Stimulated activated CD8-positive, alpha-beta memory T cell treated with anti-CD3 and anti-CD28 coated beads, Interleukin-7, amount 100 ng/mL, for 1 hour (primary cell): ENCODE results near the gene PARD3.

Experiments
- DNase-seq, 2 donors: peaks; one replicate each; pipeline ENCODE4 v3.0.0-alpha.2; 2020; ENCODE audit warnings: low read depth in 2 of 2

PARD3 gene

GRCh38 chr10:34219753-34220548 lies 595.1 kb downstream of the PARD3 start:
- no peak for DNase-seq

- no peak for DNase-seq
Observed at GRCh38 chr10:34217524-34217923, 597.6 kb downstream of the PARD3 start.

GRCh38 chr10:34216348-34216945 lies 598.6 kb downstream of the PARD3 start:
- DNase-seq: no peak

GRCh38 chr10:34213805-34214197 lies 601.3 kb downstream of the PARD3 start:
- DNase-seq: no peak

DNA sequence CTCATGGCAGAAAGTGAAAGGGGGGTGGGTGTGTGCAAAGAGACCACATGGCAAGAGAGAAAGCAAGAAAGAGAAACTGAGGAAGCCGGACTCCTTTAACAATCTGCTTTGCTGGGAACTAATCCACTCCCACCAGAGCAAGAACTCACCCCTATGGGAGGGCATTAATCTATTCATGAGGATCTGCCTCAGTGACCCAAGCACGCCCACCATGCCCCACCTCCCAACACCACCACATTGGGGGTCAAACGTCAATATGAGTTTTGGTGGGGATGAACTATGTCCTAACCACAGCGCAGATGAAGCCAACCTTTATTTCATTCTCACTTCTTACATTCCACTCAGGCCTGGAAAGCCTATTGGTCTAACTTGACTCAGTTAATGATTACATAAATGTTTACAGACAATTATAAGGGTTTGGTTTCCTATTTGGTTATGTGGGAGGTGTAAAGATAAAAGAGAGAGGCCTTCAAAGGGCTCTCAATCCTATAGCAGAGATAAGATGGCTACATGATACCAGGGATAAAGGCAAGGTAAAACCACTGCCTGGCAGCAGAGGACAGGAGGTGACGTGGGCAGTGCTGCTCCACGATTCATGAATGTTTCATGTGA lies 601.8 kb downstream of the PARD3 start:
- no peak for DNase-seq

GRCh38 chr10:34207343-34207742 lies 607.8 kb downstream of the PARD3 start:
- no peak for DNase-seq

GRCh38 chr10:34206935-34207268 lies 608.2 kb downstream of the PARD3 start:
- no peak for DNase-seq

GRCh38 chr10:34206078-34206934 lies 608.8 kb downstream of the PARD3 start:
- DNase-seq: no peak

GRCh38 chr10:34205452-34205851 lies 609.6 kb downstream of the PARD3 start:
- DNase-seq: no peak

DNA sequence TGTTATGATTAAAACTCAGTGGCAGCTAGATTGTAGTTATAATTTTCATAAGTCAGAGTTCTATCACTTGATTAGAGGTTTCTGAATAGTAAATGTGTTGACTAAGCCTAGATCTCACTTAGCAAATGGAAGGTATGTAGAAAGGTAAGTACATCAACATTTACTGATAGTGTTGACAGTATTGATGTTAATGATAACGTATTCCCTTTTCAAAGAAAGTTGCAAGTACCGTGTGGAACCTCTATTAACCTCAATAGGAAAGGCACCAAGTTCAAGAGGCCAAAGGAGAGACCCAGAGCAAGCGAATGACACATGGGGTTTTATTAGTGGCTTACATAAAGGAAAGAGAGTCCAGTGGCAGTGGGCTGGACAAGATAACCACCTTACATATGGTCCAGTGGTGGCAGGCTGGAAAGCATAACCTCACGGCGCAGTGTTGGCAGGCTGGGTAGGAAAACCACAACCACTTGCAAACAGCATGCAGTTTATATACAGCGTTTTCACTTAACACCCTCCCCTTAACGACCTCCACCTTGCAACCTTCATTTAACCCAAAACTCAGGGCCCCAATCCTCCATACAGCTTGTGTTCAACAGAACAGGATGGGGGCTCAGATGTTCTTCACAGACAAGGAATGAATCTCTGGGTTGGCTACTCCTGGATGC lies 611.0 kb downstream of the PARD3 start:
- no peak for DNase-seq

DNA sequence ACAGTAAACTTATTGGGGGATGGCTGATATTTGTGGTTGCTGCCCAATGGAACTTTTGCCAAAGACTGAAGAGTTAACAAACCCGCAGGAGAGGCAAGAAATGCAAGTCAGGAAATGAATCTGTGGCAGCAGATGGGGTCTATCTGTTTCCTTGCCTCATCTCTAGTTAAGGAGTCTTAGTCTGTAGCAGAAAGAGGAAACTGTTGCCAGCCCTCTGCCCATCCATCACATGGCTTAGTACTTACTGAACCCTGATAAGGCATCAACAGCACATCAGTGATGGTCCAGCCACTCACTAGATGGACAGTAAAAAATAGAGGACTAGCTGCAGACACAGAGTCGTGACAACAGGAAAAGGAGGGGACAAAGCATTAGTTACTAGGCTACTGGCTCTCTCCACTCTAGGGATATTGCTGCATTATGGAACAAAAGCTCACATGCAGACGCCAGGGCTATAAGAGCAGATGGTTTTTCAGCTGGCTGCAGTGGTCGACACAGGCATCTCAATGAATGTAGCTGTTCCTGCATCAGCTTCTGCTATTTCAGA lies 614.7 kb downstream of the PARD3 start:
- DNase-seq: no peak

GRCh38 chr10:34198953-34199352 lies 616.1 kb downstream of the PARD3 start:
- DNase-seq: no peak

- DNase-seq: no peak
Observed at GRCh38 chr10:34196058-34196433, 619.0 kb downstream of the PARD3 start.

DNA sequence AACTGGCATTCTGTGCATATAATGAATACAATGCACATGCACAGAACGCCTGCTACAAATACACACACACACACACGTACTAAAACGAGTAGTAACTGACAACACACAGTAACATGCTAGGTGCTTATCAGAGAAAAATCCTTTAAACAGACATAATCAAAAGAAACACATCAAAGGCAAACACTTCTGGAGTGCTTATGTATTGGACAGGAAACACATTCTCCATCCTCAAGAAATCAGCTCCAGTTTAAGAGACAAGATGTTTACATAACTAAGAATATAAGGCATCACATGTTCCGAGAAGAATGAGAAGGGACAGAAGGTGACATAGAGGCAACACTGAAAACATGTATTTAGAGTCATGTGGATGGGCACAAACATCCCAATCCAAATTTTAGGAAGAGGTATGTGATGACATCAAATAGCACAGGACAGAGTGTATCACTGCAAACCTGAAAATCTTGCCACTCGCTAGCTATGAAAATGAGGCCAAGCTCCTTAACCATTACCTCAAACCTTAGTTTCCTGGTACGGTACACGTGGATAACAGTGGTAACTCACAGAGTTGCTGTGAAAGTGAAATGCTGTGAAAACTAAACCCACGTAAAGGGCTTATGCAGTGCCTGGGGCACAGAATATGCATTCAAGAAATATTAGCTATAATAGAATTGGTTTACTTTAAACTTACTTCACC lies 619.6 kb downstream of the PARD3 start:
- no peak for DNase-seq

DNA sequence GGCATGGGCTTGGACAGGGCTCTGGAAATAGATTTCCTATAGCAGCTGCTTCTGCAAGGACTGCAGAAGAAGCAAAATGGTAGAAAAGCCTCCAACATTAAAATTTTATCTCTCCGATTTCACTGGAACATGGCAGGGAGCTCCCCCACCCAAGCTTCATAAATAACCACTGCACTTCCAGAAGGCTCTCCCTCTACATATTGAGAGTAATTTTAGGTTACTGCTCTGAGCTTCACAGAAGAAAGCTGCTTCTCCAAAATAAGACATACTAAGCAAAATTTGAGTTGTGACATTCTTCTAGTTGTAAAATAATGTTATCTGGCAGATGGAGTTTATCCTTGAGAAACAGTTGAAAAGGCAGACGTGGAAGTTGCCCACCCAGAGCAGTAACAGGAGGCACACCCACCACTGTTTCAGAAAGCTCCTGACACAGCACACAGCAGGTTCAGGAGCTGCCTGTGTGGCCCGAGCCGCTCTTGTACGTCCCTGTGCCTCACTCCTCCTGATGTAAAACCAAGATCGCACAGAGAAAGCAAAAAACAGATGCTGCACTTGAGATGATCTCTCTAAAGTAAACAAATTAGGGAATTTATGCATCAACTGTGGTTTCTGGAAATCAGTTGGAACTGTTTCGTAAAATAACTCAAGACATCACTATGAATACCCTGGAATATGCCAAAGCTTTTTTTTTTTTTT lies 621.0 kb downstream of the PARD3 start:
- no peak for DNase-seq

- DNase-seq: no peak
Observed at GRCh38 chr10:34192646-34193045, 622.5 kb downstream of the PARD3 start.

- no peak for DNase-seq
Observed at GRCh38 chr10:34191406-34191805, 623.7 kb downstream of the PARD3 start.

DNA sequence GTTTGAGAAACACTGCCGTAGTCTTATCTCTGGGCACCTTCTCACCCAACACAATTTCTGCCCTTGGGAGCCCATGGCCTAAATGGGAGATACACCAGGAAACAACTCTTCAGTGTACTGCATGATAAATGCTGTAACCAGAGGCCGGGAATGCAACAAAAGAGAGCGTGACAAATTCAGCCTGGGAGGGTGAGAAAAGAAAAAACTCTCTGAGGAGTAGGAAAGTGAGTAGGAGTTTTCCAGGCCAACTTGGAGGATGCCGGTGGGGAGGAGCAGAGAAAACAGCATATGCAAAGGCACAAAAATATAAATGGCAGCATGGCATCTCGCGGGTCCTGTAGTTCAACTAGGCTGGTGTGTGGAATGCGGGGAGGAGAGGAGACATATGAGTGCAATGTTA lies 624.5 kb downstream of the PARD3 start:
- no peak for DNase-seq

- no peak for DNase-seq
Observed at GRCh38 chr10:34189830-34190229, 625.3 kb downstream of the PARD3 start.

GRCh38 chr10:34188221-34188620 lies 626.9 kb downstream of the PARD3 start:
- DNase-seq: no peak
